Measurements from ENCODE around the gene FARSB. TPM values are rescaled to one million over a fixed set of nuclear protein-coding genes. Genes with fewer than 3 reads are reported as not detected.

FARSB gene
- total and polyA plus RNA-seq, 2 donors (not counting 3 experiments of a cell fraction or from before 2014, with no cell fraction given) = 12.7 to 29.4 TPM

DNA sequence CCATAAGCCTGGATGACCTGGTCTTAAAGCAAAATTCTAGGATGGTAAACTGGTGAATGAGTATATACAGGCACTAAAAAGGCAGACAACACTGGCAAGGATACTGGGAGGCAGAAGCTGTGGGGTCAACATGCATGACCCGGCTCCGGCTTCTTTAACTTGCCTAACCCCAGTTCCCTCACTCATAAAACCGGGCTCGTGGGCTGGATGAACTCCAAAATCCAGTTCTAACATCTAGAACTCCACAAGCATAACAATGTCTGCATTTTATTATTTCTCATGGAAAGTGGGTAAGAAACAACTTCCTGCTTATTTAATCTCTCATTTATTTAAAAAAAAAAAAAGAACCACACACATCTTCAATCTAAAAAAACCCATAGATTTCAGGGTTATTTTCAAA is 57.3 kb downstream of the FARSB start:
- no TSS peak for BruUV-seq (replicated peaks)
- no peak overlapping the region for H3K4me3 ChIP-seq (replicated peaks in 1 of 3; ENCODE audit: insufficient read depth in 1 of 3, low read depth in 1 of 3, low read length in 3 of 3)
- dilution Hi-C loops (cut with MboI; ENCODE audit: extremely low pct_ligation_motif_present, low sequenced_read_pairs) (no loop called here), intact Hi-C loops (cut with micrococcal nuclease) (no loop called here)
- no peak overlapping the region for H3K9ac ChIP-seq (replicated peaks; ENCODE audit: extremely low read depth, insufficient read depth, low read length)
- H3K27ac ChIP-seq (ENCODE audit: insufficient read depth, low read depth, low read length) = no peak overlapping the region
- ChIA-PET POLR2A (no interaction called here), CTCF (interaction anchor here (1.2 kb wide), 1 partner anchor 16 kb away, joined by 3 read pairs; no protein-coding TSS in a partner anchor)
- H3K9me1 ChIP-seq (replicated peaks; ENCODE audit: control insufficient read depth, extremely low read depth, insufficient read depth, low read length) = no peaks in the 10 kb centered on the region
- H3K36me3 ChIP-seq (ENCODE audit: control insufficient read depth in 2 of 2, extremely low read depth in 1 of 2, insufficient read depth in 2 of 2, low read length in 2 of 2) = peaks cover 0 to 18% of the 10 kb centered on the region in 2 experiments
- no peak overlapping the region for H3K4me2 ChIP-seq (ENCODE audit: insufficient read depth, low read length)
- FAIRE-seq (no peak), DNase-seq (ENCODE audit: low read depth, low spot score) (no peak)
- no peak overlapping the region for H2AFZ ChIP-seq (ENCODE audit: low read depth, low read length)
- no peaks in the 10 kb centered on the region for H3K27me3 ChIP-seq (ENCODE audit: control insufficient read depth in 2 of 2, insufficient read depth in 2 of 2, low read length in 2 of 2)
- no peaks in the 10 kb centered on the region for H3K79me2 ChIP-seq (ENCODE audit: control insufficient read depth, insufficient read depth, low read length)
- H3K9me3 ChIP-seq (replicated peaks; ENCODE audit: control insufficient read depth, insufficient read depth, low read length) = no peaks in the 10 kb centered on the region
- no peaks in the 10 kb centered on the region for H4K20me1 ChIP-seq (replicated peaks; ENCODE audit: control insufficient read depth, extremely low read depth, insufficient read depth, low read length)
- TF ChIP-seq POLR2A (IDR thresholded peaks at IDR 0.05; ENCODE audit: low read depth, low read length) (no peak), POLR2AphosphoS5 (IDR thresholded peaks at IDR 0.05; ENCODE audit: insufficient read depth, low read depth, low read length) (no peak), FOS (IDR thresholded peaks at IDR 0.05; ENCODE audit: borderline replicate concordance, insufficient read depth, low read length) (no peak), EZH2 (IDR thresholded peaks at IDR 0.05; ENCODE audit: borderline replicate concordance, low read depth, low read length, severe bottlenecking) (no peak), JUN (IDR thresholded peaks at IDR 0.05; ENCODE audit: borderline replicate concordance, insufficient read depth, insufficient read length, low read depth) (no peak), MYC (IDR thresholded peaks at IDR 0.05; ENCODE audit: low read depth, low read length) (no peak), GATA2 (IDR thresholded peaks at IDR 0.05; ENCODE audit: insufficient read depth, insufficient read length, low read depth, low read length) (no peak)
- TF ChIP-seq, protein P1, sequence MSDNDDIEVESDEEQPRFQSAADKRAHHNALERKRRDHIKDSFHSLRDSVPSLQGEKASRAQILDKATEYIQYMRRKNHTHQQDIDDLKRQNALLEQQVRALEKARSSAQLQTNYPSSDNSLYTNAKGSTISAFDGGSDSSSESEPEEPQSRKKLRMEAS (IDR thresholded peaks at IDR 0.05; ENCODE audit: insufficient read depth, insufficient read length) = no peak
- TF ChIP-seq, protein P2, sequence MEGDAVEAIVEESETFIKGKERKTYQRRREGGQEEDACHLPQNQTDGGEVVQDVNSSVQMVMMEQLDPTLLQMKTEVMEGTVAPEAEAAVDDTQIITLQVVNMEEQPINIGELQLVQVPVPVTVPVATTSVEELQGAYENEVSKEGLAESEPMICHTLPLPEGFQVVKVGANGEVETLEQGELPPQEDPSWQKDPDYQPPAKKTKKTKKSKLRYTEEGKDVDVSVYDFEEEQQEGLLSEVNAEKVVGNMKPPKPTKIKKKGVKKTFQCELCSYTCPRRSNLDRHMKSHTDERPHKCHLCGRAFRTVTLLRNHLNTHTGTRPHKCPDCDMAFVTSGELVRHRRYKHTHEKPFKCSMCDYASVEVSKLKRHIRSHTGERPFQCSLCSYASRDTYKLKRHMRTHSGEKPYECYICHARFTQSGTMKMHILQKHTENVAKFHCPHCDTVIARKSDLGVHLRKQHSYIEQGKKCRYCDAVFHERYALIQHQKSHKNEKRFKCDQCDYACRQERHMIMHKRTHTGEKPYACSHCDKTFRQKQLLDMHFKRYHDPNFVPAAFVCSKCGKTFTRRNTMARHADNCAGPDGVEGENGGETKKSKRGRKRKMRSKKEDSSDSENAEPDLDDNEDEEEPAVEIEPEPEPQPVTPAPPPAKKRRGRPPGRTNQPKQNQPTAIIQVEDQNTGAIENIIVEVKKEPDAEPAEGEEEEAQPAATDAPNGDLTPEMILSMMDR (IDR thresholded peaks at IDR 0.05; ENCODE audit: extremely low read depth in 1 of 2, insufficient read depth in 1 of 2, low read depth in 1 of 2, low read length in 2 of 2) = no peak
- no peaks in the 10 kb centered on the region for H3K4me1 ChIP-seq (ENCODE audit: control insufficient read depth, extremely low read depth, insufficient read depth, low read length)

Data from endothelial cell of umbilical vein (primary cell).